HG03460 (cell line): ENCODE measurements around the gene NPAS2.
A peak's percentile ranks its signal among the peaks of the same experiment; 100 is the strongest.

Experiments
- ATAC-seq: cut with Tn5 transposase; IDR thresholded peaks from one replicate; pipeline ENCODE4 v1.9.1; 2021; ENCODE audit not compliant: unreplicated experiment

NPAS2 gene

DNA sequence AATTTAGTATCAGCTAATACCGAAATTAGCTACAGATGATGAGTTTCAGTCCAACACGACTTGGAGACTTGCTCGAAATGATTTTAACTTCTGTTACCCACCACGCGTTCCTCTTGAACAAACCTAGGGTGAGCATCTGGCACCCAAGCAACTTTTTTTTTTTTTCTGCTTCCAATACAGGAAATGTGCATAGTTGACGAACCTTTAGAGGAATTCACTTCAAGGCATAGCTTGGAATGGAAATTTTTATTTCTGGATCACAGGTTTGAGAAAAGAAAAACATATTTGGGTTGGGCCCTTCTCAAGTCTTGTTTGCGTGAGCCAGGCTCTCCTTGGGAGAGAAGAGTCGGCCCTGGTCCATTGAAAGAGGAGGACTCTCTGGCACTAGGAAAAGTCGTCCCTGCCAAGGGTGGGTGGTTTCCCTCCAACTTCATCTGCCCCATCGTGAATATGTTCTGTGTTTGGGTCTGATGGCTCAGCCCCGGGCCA, 144.8 kb downstream of the NPAS2 start:
- ATAC-seq: no peak

DNA sequence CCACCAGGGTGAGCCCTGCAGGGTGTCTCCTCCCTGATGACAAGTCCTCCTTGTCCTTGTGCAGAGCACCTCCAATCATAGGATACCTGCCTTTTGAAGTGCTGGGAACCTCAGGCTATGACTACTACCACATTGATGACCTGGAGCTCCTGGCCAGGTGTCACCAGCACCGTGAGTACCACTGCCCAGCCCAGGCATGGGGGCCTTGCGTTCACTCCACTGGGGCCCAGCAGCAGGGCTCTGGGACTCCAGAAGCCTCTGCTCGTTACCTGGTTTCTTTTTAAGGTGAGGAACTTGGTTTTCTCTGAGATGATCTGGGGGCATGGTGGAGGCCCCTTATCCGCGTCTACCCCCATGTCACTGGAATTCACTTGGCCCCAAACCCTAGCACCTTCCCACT, 145.7 kb downstream of the NPAS2 start:
- ATAC-seq: no peak

- no peak for ATAC-seq
These were observed 147.8 kb downstream of the NPAS2 start for GRCh38 chr2:100967716-100968115.

DNA sequence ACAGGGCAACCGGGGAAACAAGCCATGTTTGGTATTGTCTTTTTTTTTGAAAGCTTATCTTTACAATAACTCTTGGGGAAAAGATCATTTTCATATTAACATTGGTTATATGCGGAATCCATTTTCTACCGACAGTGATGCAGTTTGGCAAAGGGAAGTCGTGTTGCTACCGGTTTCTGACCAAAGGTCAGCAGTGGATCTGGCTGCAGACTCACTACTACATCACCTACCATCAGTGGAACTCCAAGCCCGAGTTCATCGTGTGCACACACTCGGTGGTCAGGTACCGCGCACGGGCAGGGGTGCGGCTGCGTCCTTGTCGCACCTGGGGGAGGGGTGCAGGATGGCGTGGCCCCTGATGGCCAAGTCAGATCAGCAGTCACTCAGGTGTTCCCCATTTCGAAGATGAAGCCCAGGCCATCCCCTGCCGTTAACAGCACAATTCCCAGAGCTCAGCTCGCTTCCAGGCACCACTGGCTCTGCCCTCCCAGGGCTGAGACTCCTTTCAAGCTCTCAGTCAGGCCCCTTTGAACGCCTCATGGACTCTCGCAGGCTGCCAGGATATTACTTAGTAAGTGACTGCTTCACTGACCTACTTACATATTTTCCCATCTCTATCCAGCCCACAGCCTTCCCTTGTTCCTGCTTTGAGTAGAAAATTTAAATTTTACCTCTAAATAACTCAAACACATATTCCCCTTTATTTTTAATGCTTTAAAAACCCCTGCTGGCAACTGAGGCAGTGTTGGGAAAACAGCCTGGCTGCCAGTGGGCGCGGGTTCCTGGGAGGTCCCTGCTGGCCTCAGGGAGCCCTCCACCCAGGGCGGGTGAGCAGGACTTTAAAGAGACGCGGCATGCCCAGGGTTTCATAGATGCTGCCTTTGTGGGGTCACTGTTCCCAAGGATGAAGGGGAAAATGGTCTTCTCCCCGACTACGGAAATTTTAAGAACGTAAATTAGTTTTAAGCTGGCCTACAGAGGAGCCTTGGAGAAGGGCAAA, 148.5 kb downstream of the NPAS2 start:
- no peak for ATAC-seq

DNA sequence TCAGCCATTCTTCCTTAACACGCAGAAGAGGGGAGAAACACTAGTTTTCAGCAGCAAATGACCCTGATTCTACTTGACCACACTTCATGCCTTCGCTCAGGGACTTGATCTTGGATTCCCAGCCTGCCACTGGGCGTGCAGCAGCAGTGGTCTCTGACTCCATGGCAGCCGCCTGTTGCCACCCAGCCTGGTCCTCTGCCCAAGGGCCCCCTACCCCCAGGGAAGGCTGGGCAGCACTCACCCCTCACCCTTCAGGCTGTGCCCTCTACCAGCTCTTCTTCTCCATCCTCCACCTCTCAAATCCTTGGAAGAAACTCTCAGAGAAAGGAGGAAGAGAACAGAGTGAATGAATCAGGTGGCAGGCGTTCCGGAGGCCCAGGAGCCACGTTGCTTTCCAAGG, 150.1 kb downstream of the NPAS2 start:
- ATAC-seq: no peak

GRCh38 chr2:100971221-100971620, 151.3 kb downstream of the NPAS2 start:
- no peak for ATAC-seq

DNA sequence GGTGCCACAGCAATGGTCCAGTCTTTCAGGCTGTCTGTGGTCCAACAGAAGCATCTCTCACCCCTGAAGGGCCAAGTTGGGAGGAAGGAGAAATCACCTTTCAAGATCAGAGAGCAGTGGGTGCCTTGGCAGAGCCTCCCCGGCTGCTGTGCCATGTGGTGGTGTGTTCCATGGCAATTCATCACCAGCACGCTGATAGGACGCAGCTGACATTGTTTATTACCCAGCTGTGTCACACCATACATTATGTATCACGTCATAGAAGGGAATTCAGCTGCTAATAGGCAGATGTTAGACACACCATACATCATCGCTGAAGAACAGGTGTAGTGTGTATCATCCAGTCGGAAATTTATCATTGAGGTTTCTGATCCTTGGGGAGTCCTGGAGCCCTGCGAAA, 152.5 kb downstream of the NPAS2 start:
- ATAC-seq: no peak

GRCh38 chr2:100974712-100975520, 155.0 kb downstream of the NPAS2 start:
- no peak for ATAC-seq

GRCh38 chr2:100975521-100975785, 155.5 kb downstream of the NPAS2 start:
- no peak for ATAC-seq

DNA sequence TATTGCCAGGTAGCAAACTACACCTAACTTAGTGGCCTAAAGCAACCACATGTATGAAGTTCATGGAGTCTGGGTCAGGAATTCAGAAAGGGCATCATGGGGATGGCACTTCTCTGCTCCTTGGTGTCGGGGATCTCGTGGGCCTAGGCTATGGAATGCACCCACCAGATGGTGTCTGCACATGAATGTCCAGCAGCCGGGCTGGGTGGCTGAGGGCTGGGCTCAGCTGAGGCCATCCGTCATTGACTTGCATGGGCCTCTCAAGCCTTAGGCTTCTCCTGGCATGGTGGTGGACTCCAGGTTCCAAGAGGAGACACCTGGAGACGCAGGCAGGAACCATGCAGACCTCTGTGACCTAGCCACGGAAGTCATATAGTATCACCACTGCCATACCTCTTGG, 156.1 kb downstream of the NPAS2 start:
- no peak for ATAC-seq

- peak; percentile 82 for ATAC-seq
These were observed 156.9 kb downstream of the NPAS2 start for GRCh38 chr2:100976645-100977391.

GRCh38 chr2:100977511-100977910, 157.6 kb downstream of the NPAS2 start:
- no peak for ATAC-seq

DNA sequence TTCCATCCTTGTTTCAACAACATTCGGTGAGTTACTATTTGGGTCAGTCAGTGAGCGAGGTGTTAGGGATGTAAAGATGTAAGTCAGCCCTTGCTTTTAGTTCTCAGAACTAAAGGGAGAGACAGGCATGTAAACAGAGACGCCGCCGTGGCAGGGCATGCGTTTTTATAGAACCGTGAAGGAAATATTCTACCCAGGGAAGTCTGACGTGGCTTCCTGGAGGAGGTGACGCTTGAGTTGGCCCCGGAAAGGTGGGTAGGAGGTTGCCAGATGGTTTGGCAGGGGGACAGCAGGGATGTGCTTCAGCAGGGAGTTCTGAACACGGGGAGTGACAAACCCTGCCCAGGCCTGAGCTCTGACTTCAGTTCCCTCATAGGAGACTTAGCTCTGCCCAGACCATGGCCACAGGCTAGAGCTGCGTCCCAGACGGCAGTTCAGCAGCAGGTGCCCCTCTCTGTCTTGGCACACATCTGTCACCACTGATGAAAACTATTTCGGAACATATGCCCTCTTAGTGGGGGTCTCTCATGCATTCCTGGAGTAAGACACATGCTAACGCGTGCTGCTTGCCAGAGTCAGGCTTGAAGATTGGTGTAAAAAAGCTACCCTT, 158.7 kb downstream of the NPAS2 start:
- no peak for ATAC-seq

GRCh38 chr2:100980046-100980445, 160.1 kb downstream of the NPAS2 start:
- no peak for ATAC-seq

GRCh38 chr2:100981011-100981410, 161.1 kb downstream of the NPAS2 start:
- ATAC-seq: no peak

DNA sequence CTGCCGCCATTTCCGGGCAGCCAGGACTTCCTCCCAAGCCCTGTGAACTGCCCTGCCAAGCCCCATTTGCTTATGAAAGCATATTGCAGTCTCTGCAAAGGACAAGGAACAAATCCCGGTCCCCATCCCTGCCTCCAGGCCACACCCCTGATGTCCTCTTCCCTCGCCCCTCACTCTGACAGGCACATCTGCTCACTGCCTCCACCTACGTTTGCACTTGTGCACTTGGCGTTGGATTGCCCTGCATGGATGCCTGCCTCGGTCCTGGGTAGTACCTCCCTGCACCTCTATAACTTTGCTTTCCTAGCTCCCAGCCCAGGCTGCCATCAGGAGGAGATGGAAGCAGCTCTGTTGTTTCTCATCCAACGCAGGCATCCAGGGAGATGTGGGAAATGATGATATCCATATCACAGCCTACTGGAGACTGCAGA, 162.5 kb downstream of the NPAS2 start:
- no peak for ATAC-seq

DNA sequence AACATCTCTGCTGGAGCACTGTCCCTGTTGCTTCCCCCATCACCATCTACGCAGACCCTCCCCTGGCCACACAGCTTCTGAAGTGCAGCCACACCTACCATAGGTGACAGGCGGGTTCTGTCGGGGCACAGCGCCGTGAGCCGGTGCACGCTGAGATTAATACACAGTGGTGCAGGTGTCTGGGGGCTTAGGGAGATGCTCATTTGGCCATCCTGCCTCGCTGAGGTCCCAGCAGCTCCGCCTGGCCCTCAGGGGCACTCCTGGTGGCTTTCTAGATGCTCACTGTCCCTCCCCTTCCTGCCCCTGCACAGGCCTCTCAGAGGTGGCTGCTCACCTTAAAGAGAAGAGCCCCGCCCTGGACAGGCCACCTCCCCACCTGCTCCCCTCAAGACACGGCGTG, 163.3 kb downstream of the NPAS2 start:
- ATAC-seq: no peak

DNA sequence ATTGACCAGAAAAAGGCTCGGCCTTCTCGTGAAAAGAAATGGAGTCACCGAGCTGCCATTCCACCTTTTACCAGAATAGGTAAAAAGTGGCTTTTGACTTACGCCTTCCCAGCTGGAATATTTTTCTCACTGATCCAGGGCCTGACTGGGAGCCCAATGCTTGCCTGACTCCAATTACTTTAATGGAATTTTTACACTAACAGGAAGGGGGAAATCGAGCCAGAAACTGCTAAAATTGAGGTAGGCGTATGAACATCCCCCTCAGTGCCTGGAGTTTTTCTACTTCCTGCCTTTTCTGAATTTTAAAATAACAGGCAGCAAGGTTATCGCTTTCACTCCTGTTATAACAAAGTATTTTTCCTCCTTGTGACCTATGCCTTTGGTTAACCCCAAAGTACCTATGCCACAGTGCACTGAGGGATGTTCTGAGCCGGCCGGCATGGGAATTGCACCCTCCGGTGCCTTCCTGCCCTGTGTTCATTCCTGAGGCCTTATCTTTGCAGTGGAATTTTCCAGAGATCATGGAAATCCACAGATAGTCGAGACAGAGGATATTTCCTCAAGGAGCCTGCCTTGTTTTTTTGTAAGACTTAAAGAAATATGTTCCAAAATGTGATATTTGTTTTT, 163.9 kb downstream of the NPAS2 start:
- no peak for ATAC-seq

- ATAC-seq: no peak
These were observed 165.0 kb downstream of the NPAS2 start for GRCh38 chr2:100984892-100985307.

- ATAC-seq: no peak
These were observed 166.2 kb downstream of the NPAS2 start for GRCh38 chr2:100986157-100986556.
